A673 (cell line): ENCODE data around the gene NSUN6.
"Not testable (repeated sequence)": the region's sequence is repeated elsewhere in the genome, so short reads cannot be mapped to it uniquely, and the experiment has no call there.

Experiments
- CTCF ChIP-seq: fragments of 300-800, 200-600 bp; sonication (generic); conservative IDR thresholded peaks from 2 replicates; pipeline ENCODE4 v1.5.1; 2017; ENCODE audit warnings: low read depth, mild to moderate bottlenecking, antibody characterized with exemption, low read length, moderate library complexity, mixed read lengths
- EZH2 ChIP-seq: fragments of 200-600 bp; sonication (generic); IDR thresholded peaks from 2 replicates; pipeline ENCODE4 v1.6.1; 2017; ENCODE audit warnings: borderline replicate concordance, low read depth, mild to moderate bottlenecking, mixed read lengths, antibody characterized with exemption, low read length; ENCODE audit not compliant: poor library complexity, severe bottlenecking

GRCh38 chr10:18586637-18587036 lies 64.8 kb downstream of the NSUN6 start:
- not testable (repeated sequence) for TF ChIP-seq CTCF, EZH2
